OCI-LY1 (cell line): ENCODE data around the gene HEXIM2.

Source experiments
- EZH2 ChIP-seq: fragments of 200-600 bp; sonication (generic), shearing (Covaris generic); IDR thresholded peaks from 2 replicates; pipeline ENCODE4 v1.8.0; 2017; ENCODE audit warnings: borderline replicate concordance, mixed run types, mild to moderate bottlenecking, antibody characterized with exemption, low read length, moderate library complexity, mixed read lengths
- TF ChIP-seq, protein P1 (sequence below): fragments of 200-600 bp; sonication (generic), shearing (Covaris generic); IDR thresholded peaks from 2 replicates; pipeline ENCODE4 v1.5.1; 2017; ENCODE audit warnings: mild to moderate bottlenecking, antibody characterized with exemption, low read length, moderate library complexity, mixed read lengths

DNA sequence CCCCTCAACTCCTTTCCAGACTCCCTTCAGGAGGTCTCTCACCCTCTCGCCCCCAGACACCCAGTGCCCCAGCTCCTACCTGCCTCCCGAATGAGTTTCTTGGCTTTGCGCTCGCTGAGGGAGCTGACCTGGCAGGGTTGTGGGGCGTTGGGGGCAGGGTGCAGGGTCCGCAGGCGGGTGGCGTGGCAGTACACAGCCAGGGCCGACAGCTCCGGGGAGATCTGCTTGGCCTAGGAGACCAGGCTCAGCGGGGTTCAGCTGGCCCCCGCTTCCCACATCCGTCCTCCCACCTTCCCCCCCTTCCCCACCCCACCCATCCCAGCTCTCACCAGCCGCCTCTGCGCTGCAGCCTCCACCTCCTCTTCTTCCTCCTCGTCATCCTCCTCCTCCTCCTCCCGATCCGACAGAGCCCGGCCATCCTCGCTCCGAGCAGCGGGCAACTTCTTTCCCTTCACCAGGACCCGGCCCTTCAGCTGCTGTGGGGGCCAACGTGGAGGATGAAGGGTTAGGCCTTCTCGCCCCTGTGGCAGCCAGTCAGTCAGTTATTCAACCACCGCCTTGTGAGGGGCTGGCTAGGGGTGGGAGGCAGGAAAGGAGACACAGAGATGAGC is 46.6 kb upstream of the HEXIM2 start:
- TF ChIP-seq, protein P1, sequence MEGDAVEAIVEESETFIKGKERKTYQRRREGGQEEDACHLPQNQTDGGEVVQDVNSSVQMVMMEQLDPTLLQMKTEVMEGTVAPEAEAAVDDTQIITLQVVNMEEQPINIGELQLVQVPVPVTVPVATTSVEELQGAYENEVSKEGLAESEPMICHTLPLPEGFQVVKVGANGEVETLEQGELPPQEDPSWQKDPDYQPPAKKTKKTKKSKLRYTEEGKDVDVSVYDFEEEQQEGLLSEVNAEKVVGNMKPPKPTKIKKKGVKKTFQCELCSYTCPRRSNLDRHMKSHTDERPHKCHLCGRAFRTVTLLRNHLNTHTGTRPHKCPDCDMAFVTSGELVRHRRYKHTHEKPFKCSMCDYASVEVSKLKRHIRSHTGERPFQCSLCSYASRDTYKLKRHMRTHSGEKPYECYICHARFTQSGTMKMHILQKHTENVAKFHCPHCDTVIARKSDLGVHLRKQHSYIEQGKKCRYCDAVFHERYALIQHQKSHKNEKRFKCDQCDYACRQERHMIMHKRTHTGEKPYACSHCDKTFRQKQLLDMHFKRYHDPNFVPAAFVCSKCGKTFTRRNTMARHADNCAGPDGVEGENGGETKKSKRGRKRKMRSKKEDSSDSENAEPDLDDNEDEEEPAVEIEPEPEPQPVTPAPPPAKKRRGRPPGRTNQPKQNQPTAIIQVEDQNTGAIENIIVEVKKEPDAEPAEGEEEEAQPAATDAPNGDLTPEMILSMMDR, result no peak
- no peak for TF ChIP-seq EZH2
